ENCODE measurements around the gene L3MBTL4. TPM values are rescaled to one million over a fixed set of nuclear protein-coding genes. Genes with fewer than 3 reads are reported as not detected.

Gene L3MBTL4
- total RNA-seq, 1 experiment from 2014 or later: not detected

DNA sequence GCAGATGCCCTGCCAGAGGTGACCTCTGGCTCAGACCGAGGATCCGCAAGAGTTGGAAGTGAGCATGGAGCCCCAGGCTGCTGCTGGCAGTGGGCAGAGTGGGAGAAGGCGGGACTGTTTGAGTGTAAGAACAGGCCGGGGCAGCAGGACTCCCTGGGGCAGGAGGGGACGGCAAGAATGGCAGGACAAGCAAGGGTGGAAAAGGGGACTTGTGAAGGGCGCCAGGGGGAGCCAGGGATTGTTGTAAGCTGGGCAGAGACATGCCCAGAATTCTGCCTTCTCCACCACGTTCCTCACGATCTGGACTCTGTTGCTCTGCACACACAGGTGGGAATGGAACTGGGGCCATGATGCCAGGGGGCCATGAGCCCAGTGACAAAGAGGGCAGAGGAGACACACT is 447.0 kb downstream of the L3MBTL4 start:
- DNase-seq (ENCODE audit: low read depth, low spot score) (no peak), ATAC-seq (no peak)
- no peak overlapping the region for H3K4me2 ChIP-seq (ENCODE audit: low read length)
- TF ChIP-seq CTCF (IDR thresholded peaks at IDR 0.05 in 2 of 3, conservative IDR thresholded peaks at IDR 0.05 in 1 of 3; ENCODE audit: borderline replicate concordance in 1 of 3, insufficient read depth in 1 of 3, low read depth in 2 of 3, low read length in 2 of 3) (no peak), EZH2phosphoT487 (IDR thresholded peaks at IDR 0.05; ENCODE audit: borderline replicate concordance) (no peak), EGR1 (IDR thresholded peaks at IDR 0.05; ENCODE audit: low read depth) (no peak), RAD21 (IDR thresholded peaks at IDR 0.05; ENCODE audit: low read depth) (no peak), CEBPB (IDR thresholded peaks at IDR 0.05; ENCODE audit: low read depth) (no peak), SIN3A (IDR thresholded peaks at IDR 0.05; ENCODE audit: low read depth) (no peak), CBX3 (IDR thresholded peaks at IDR 0.05; ENCODE audit: low read depth) (no peak)
- POLR2A ChIA-PET: no interaction called here
- RAD21 ChIA-PET (ENCODE audit: low non-redundant PET in 1 of 2, low total read pairs in 2 of 2, uncharacterized antibody in 2 of 2, unreplicated experiment in 2 of 2): no interaction called here
- H3K4me3 ChIP-seq (replicated peaks in 1 of 2; ENCODE audit: low read depth in 1 of 2, low read length in 2 of 2): no peak overlapping the region
- no peaks in the 10 kb centered on the region for H3K9me2 ChIP-seq (ENCODE audit: insufficient read depth)
- H3K36me3 ChIP-seq (ENCODE audit: control insufficient read depth in 1 of 2, insufficient read depth in 2 of 2, low read length in 2 of 2): no peaks in the 10 kb centered on the region
- no peak overlapping the region for H3K9ac ChIP-seq (ENCODE audit: low read length)
- BruUV-seq (replicated peaks): no TSS peak
- intact Hi-C loops (cut with micrococcal nuclease): no loop called here
- H2AFZ ChIP-seq (ENCODE audit: low read depth, low read length, poor library complexity, severe bottlenecking): no peak overlapping the region
- H3K27ac ChIP-seq (ENCODE audit: low read depth, low read length): no peak overlapping the region
- H3K27me3 ChIP-seq (ENCODE audit: insufficient read depth, low read length): no peaks in the 10 kb centered on the region
- H4K20me1 ChIP-seq (ENCODE audit: insufficient read depth): no peaks in the 10 kb centered on the region
- H3K4me1 ChIP-seq (ENCODE audit: control insufficient read depth in 1 of 2, insufficient read depth in 2 of 2, low read length in 2 of 2): no peaks in the 10 kb centered on the region
- no peaks in the 10 kb centered on the region for H3K79me2 ChIP-seq (ENCODE audit: insufficient read depth, low read length)
- CTCF ChIA-PET: no interaction called here
- peaks cover 11 to 12% of the 10 kb centered on the region in 2 experiments; a peak in 2 of 4 replicates for H3K9me3 ChIP-seq (ENCODE audit: control insufficient read depth in 1 of 2, insufficient read depth in 1 of 2, low read depth in 1 of 2, low read length in 2 of 2)

DNA sequence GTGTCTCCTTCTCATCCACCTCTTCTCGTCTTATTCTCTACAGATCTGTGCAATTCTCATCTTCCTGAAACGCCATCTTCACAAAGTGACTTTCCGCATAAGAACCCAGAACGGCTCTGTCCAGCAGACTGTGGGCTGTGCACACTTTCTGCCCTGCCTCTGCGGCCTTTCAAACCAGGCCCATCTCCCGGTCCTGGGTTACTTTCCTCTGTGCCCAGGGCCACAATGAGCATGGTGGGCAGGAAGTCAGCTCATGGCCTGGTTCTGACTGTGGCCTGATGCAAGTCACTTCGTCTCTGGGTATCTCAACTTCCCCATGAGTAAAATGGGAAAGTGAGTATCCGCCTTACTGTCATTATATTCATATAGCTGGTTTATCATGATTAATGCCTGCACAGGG is 447.7 kb downstream of the L3MBTL4 start:
- no peak overlapping the region for H3K9ac ChIP-seq (ENCODE audit: low read length)
- H3K9me2 ChIP-seq (ENCODE audit: insufficient read depth): no peaks in the 10 kb centered on the region
- no peak overlapping the region for H2AFZ ChIP-seq (ENCODE audit: low read depth, low read length, poor library complexity, severe bottlenecking)
- H3K79me2 ChIP-seq (ENCODE audit: insufficient read depth, low read length): no peaks in the 10 kb centered on the region
- no TSS peak for BruUV-seq (replicated peaks)
- H3K27me3 ChIP-seq (ENCODE audit: insufficient read depth, low read length): no peaks in the 10 kb centered on the region
- TF ChIP-seq, protein P1, sequence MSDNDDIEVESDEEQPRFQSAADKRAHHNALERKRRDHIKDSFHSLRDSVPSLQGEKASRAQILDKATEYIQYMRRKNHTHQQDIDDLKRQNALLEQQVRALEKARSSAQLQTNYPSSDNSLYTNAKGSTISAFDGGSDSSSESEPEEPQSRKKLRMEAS (IDR thresholded peaks at IDR 0.05): no peak
- H3K27ac ChIP-seq (ENCODE audit: low read depth, low read length): no peak overlapping the region
- no peaks in the 10 kb centered on the region for H3K4me1 ChIP-seq (ENCODE audit: control insufficient read depth in 1 of 2, insufficient read depth in 2 of 2, low read length in 2 of 2)
- CTCF ChIA-PET: no interaction called here
- no peak overlapping the region for H3K4me3 ChIP-seq (replicated peaks in 1 of 2; ENCODE audit: low read depth in 1 of 2, low read length in 2 of 2)
- H3K36me3 ChIP-seq (ENCODE audit: control insufficient read depth in 1 of 2, insufficient read depth in 2 of 2, low read length in 2 of 2): no peaks in the 10 kb centered on the region
- POLR2A ChIA-PET: no interaction called here
- ATAC-seq: no peak
- H3K4me2 ChIP-seq (ENCODE audit: low read length): no peak overlapping the region
- intact Hi-C loops (cut with micrococcal nuclease): no loop called here
- no peaks in the 10 kb centered on the region for H4K20me1 ChIP-seq (ENCODE audit: insufficient read depth)
- RAD21 ChIA-PET (ENCODE audit: low non-redundant PET in 1 of 2, low total read pairs in 2 of 2, uncharacterized antibody in 2 of 2, unreplicated experiment in 2 of 2): no interaction called here
- peaks cover 15 to 16% of the 10 kb centered on the region in 2 experiments; a peak in 2 of 4 replicates for H3K9me3 ChIP-seq (ENCODE audit: control insufficient read depth in 1 of 2, insufficient read depth in 1 of 2, low read depth in 1 of 2, low read length in 2 of 2)
- DNase-seq (ENCODE audit: low read depth, low spot score): no peak
